ENCODE measurements around the gene DISC1. TPM values are rescaled to one million over a fixed set of nuclear protein-coding genes. Genes with fewer than 3 reads are reported as not detected.

Gene DISC1
- total and polyA plus RNA-seq, 2 donors (not counting 1 experiment from before 2014, with no cell fraction given): 2.7 to 4.3 TPM

DNA sequence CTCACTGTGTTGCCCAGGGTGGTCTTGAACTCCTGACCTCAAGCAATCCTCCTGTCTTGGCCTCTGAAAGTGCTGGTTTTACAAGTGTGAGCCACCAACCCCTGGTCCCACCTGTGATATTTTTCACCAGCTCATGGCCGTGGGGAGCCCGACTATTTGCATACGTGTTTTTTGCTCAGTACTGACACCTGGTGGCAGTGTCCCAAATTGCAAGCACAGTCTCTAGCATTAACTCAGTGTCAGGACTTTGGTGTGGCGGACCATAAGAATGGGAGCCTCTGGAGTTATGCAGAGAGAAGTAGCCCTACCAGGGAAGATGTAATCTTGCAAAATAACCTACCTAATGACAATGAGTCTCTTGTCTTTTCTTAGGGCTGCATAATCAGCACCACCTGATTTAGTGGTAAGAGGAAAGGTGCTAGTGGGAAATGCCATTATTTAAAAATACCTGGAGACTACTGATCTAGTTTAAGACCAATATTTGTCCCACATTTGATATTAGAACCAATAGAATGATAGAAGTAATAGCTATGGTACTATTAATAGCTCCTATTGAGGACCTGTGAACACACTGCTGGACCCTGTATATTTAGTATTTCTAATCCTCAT lies 305.4 kb downstream of the DISC1 start:
- Histone ChIP-seq H3K27me3 (replicated peaks in 1 of 4; ENCODE audit: control extremely low read depth in 1 of 4, control insufficient read depth in 3 of 4, insufficient read depth in 4 of 4, low read length in 3 of 4) (no peaks in the 10 kb centered on the region), H3K4me1 (ENCODE audit: control insufficient read depth in 2 of 2, insufficient read depth in 2 of 2, low read length in 2 of 2) (no peaks in the 10 kb centered on the region), H3K79me2 (ENCODE audit: control insufficient read depth, insufficient read depth, low read length) (no peaks in the 10 kb centered on the region), H3K4me2 (replicated peaks; ENCODE audit: low read depth, low read length, poor library complexity, severe bottlenecking) (no peak overlapping the region), H3K9me3 (ENCODE audit: control extremely low read depth in 1 of 3, control insufficient read depth in 2 of 3, insufficient read depth in 1 of 3, low read length in 2 of 3) (peaks cover 0 to 14% (median 6%) of the 10 kb centered on the region in 3 donors), H4K20me1 (ENCODE audit: control insufficient read depth, insufficient read depth, low read length, poor library complexity, severe bottlenecking) (no peaks in the 10 kb centered on the region), H3K9ac (ENCODE audit: low read length) (no peak overlapping the region), H3K27ac (ENCODE audit: low read length in 2 of 2) (no peak overlapping the region), H3K36me3 (replicated peaks in 1 of 2; ENCODE audit: control extremely low read depth in 1 of 2, control insufficient read depth in 1 of 2, extremely low read depth in 1 of 2, insufficient read depth in 2 of 2, low read length in 1 of 2) (no peaks in the 10 kb centered on the region), H2AFZ (ENCODE audit: insufficient read depth, low read depth, low read length, poor library complexity, severe bottlenecking) (no peak overlapping the region), H3K4me3 (ENCODE audit: control extremely low read depth in 1 of 5, extremely low read depth in 1 of 5, insufficient read depth in 1 of 5, low read depth in 2 of 5, low read length in 4 of 5) (no peak overlapping the region)
- 79% methylated on average over 3 of the region's 4 CpGs for WGBS (ENCODE audit: insufficient coverage)
- no peaks in the 10 kb centered on the region for H3K27me3 Mint-ChIP-seq
- DNase-seq: peak; percentile 20
- TF ChIP-seq, protein P1, sequence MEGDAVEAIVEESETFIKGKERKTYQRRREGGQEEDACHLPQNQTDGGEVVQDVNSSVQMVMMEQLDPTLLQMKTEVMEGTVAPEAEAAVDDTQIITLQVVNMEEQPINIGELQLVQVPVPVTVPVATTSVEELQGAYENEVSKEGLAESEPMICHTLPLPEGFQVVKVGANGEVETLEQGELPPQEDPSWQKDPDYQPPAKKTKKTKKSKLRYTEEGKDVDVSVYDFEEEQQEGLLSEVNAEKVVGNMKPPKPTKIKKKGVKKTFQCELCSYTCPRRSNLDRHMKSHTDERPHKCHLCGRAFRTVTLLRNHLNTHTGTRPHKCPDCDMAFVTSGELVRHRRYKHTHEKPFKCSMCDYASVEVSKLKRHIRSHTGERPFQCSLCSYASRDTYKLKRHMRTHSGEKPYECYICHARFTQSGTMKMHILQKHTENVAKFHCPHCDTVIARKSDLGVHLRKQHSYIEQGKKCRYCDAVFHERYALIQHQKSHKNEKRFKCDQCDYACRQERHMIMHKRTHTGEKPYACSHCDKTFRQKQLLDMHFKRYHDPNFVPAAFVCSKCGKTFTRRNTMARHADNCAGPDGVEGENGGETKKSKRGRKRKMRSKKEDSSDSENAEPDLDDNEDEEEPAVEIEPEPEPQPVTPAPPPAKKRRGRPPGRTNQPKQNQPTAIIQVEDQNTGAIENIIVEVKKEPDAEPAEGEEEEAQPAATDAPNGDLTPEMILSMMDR (IDR thresholded peaks at IDR 0.05): peak; percentile 61
- no peak for TF ChIP-seq EZH2 (IDR thresholded peaks at IDR 0.05; ENCODE audit: borderline replicate concordance, insufficient read depth, low read depth, low read length, poor library complexity, severe bottlenecking)
- intact Hi-C loops (cut with micrococcal nuclease): no loop called here
- H3K9me3 Mint-ChIP-seq (ENCODE audit: insufficient read depth): peaks cover 4% of the 10 kb centered on the region
- no peak overlapping the region for H3K4me3 Mint-ChIP-seq
- ChIA-PET POLR2A (no interaction called here), CTCF (interaction anchor here (1.8 to 2.1 kb wide), 2 partner anchors 9 to 65 kb away, joined by 4 to 8 read pairs; no protein-coding TSS in a partner anchor)
- H3K27ac Mint-ChIP-seq: no peak overlapping the region
- no peaks in the 10 kb centered on the region for H3K4me1 Mint-ChIP-seq
- no peak for ATAC-seq (ENCODE audit: low read depth)

DNA sequence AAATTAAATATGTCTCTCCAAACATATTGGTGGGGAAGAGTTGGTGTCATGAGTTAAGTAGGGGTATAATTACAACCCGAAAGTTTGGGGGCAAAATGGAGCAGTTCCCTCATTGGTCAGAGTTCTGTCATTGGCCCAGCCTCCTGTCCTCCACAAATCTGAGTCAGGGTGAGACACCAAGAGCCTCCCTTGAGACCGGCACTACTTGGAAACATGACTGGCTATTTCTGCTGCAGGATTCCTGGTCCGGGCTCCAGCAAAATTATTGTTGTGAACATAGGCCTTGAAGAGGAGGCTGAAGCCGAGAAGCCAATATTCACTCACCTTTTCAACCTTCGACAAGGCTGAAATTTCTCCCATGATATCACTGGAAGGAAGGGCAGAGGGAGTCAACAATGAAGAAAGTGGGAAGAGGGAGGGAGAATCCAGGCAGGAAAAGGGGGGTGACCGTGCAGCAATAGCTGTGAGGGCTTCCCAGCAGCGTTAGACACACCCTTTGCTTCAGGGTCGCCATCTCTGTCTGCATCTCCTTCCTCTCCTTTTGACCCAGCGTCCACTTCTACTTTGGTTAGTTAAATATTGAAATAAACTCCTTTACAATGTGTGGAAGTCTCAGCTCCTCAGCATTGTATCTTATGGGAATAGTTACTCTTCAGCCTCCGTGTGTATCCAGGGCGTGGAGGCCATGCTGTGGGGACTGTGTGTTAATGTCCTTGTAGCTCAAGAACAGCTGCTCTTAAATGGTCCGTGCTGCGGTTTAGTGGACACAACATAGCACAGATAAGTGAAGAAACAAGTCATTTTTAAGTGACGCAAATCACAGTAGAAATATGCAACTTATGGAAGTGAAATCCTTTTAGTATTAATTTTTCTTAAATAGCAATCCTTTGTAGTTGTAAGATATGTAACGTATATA lies 307.4 kb downstream of the DISC1 start:
- Histone ChIP-seq H3K4me2 (replicated peaks; ENCODE audit: low read depth, low read length, poor library complexity, severe bottlenecking) (no peak overlapping the region), H3K9me3 (ENCODE audit: control extremely low read depth in 1 of 3, control insufficient read depth in 2 of 3, insufficient read depth in 1 of 3, low read length in 2 of 3) (peaks cover 0 to 14% (median 6%) of the 10 kb centered on the region in 3 donors), H3K36me3 (replicated peaks in 1 of 2; ENCODE audit: control extremely low read depth in 1 of 2, control insufficient read depth in 1 of 2, extremely low read depth in 1 of 2, insufficient read depth in 2 of 2, low read length in 1 of 2) (no peaks in the 10 kb centered on the region), H3K79me2 (ENCODE audit: control insufficient read depth, insufficient read depth, low read length) (no peaks in the 10 kb centered on the region), H2AFZ (ENCODE audit: insufficient read depth, low read depth, low read length, poor library complexity, severe bottlenecking) (no peak overlapping the region), H3K27me3 (replicated peaks in 1 of 4; ENCODE audit: control extremely low read depth in 1 of 4, control insufficient read depth in 3 of 4, insufficient read depth in 4 of 4, low read length in 3 of 4) (no peaks in the 10 kb centered on the region), H3K4me3 (ENCODE audit: control extremely low read depth in 1 of 5, extremely low read depth in 1 of 5, insufficient read depth in 1 of 5, low read depth in 2 of 5, low read length in 4 of 5) (no peak overlapping the region), H3K27ac (ENCODE audit: low read length in 2 of 2) (no peak overlapping the region), H3K9ac (ENCODE audit: low read length) (no peak overlapping the region), H3K4me1 (ENCODE audit: control insufficient read depth in 2 of 2, insufficient read depth in 2 of 2, low read length in 2 of 2) (no peaks in the 10 kb centered on the region), H4K20me1 (ENCODE audit: control insufficient read depth, insufficient read depth, low read length, poor library complexity, severe bottlenecking) (no peaks in the 10 kb centered on the region)
- H3K4me3 Mint-ChIP-seq: no peak overlapping the region
- intact Hi-C loops (cut with micrococcal nuclease): no loop called here
- ATAC-seq (ENCODE audit: low read depth): no peak
- 81% methylated on average over 5 of the region's 15 CpGs for WGBS (ENCODE audit: insufficient coverage)
- H3K9me3 Mint-ChIP-seq (ENCODE audit: insufficient read depth): peaks cover 4% of the 10 kb centered on the region
- no peaks in the 10 kb centered on the region for H3K27me3 Mint-ChIP-seq
- no peak overlapping the region for H3K27ac Mint-ChIP-seq
- H3K4me1 Mint-ChIP-seq: no peaks in the 10 kb centered on the region
- ChIA-PET POLR2A (no interaction called here), CTCF (no interaction called here)
- no peak for DNase-seq
- no peak for TF ChIP-seq EZH2 (IDR thresholded peaks at IDR 0.05; ENCODE audit: borderline replicate concordance, insufficient read depth, low read depth, low read length, poor library complexity, severe bottlenecking)
- TF ChIP-seq, protein P1 (IDR thresholded peaks at IDR 0.05): no peak
